ENCODE measurements around the gene TSPAN18. TPM values are rescaled to one million over a fixed set of nuclear protein-coding genes. Genes with fewer than 3 reads are reported as not detected.

The TSPAN18 gene
- total and polyA plus RNA-seq, 11 donors: 40.0 to 151 (median 74.9) TPM

DNA sequence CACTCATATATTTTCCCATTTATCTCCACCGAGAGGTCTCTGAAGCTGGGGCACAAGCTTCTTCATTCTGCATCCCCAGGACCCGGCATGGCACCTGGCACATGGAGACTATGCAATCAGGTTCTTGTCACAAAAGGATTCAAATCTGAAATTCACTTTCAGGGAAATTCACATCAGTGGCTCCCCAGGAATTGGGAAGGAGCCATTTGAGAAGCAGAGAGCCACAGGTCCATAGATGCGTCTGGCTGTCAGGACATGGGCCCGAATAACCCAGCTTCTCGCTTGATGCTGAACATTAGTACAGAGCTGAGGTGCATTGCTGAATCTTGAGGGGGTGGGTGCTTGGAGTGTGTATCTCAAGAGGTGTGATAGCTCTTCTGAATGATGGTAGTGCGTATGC is 82.5 kb downstream of the TSPAN18 start:
- TF ChIP-seq POLR2A (IDR thresholded peaks at IDR 0.05): no peak
- TF ChIP-seq, protein P1, sequence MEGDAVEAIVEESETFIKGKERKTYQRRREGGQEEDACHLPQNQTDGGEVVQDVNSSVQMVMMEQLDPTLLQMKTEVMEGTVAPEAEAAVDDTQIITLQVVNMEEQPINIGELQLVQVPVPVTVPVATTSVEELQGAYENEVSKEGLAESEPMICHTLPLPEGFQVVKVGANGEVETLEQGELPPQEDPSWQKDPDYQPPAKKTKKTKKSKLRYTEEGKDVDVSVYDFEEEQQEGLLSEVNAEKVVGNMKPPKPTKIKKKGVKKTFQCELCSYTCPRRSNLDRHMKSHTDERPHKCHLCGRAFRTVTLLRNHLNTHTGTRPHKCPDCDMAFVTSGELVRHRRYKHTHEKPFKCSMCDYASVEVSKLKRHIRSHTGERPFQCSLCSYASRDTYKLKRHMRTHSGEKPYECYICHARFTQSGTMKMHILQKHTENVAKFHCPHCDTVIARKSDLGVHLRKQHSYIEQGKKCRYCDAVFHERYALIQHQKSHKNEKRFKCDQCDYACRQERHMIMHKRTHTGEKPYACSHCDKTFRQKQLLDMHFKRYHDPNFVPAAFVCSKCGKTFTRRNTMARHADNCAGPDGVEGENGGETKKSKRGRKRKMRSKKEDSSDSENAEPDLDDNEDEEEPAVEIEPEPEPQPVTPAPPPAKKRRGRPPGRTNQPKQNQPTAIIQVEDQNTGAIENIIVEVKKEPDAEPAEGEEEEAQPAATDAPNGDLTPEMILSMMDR (IDR thresholded peaks at IDR 0.05): no peak
- H3K4me3 ChIP-seq: no peak overlapping the region
- ATAC-seq: no peak
- peak overlapping the region in 1 of 12 donors; percentile 29 for H3K27ac ChIP-seq
- H3K4me1 ChIP-seq: peaks cover 6 to 75% (median 56%) of the 10 kb centered on the region in 12 donors
- no peak for DNase-seq
- WGBS, 4 donors: 79 to 96% (median 86%) methylated on average over 5 to 6 of the region's 6 CpGs
- intact Hi-C loops (cut with DNase I): no loop called here
- H3K36me3 ChIP-seq: no peaks in the 10 kb centered on the region
- H3K9me3 ChIP-seq: no peaks in the 10 kb centered on the region
- H3K27me3 ChIP-seq: no peaks in the 10 kb centered on the region

DNA sequence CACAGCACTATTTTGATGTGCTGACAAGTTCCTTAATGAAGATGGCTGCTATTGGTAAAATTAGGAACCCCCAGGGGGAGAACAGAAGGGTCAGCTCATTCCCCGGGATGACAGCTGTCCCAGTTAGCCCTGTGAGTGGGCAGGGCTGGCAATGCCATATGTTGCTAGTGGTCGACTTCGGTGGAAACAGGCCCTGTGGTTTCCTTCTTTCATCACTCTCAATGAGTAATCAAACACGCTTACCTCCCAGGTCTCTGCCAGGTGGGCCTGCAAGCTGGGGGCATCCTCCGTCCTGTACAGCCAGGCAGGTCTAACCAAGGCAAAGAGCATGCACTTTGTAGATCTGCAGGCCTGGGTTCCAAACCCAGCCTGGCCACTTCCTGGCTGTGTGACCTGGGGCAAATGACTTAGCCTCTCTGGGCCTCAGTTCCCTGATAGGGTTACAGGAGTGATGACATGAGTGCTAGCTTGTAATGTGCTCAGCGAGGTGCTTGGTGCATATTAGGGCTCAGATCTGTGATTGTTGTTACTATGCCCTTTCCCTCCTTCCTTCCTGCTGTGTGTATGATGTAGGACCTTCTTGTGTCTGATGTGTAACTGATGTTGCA is 85.2 kb downstream of the TSPAN18 start:
- Histone ChIP-seq H3K4me1 (peaks cover 6 to 76% (median 58%) of the 10 kb centered on the region in 12 donors), H3K9me3 (no peaks in the 10 kb centered on the region), H3K36me3 (peaks cover 0 to 4% (median 0%) of the 10 kb centered on the region in 9 donors), H3K4me3 (no peak overlapping the region), H3K27ac (peak overlapping the region in 3 of 12 donors; percentile 7 to 70 (median 50)), H3K27me3 (no peaks in the 10 kb centered on the region)
- intact Hi-C loops (cut with DNase I): loop anchor here in 2 of 10 donors (5.0 kb wide), 2 partner anchors 35 to 50 kb away; no protein-coding TSS in a partner anchor
- DNase-seq (no peak), ATAC-seq (no peak)
- TF ChIP-seq, protein P1 (IDR thresholded peaks at IDR 0.05): no peak
- no peak for TF ChIP-seq POLR2A (IDR thresholded peaks at IDR 0.05)
- WGBS, 4 donors: 56 to 69% (median 65%) methylated on average over 5 to 6 of the region's 6 CpGs

DNA sequence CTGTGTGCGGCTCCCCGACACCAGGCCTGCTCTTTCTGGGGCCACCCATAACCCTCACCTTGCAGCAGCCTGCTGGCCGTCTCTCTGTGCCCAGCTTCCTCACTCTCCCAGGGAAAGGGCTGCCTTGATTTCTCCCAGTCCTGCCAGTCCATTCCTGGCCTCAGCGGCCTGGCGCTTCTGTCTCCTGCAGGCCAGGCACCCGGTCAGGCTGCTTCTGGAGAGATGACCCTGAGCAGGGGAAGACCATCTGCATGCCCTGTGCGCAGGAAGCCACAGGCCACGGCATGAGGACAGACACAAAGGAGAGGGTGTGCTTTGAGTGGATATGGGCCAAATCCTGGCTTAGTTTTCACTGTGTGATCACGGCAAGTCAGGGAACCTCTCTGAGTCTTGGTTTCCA is 86.2 kb downstream of the TSPAN18 start:
- no peak overlapping the region for H3K4me3 ChIP-seq
- peak; percentile 5 to 41 (median 28) for ATAC-seq
- DNase-seq: no peak
- WGBS, 4 donors: 46 to 57% (median 54%) methylated on average over 8 to 9 of the region's 9 CpGs
- H3K4me1 ChIP-seq: peaks cover 6 to 86% (median 64%) of the 10 kb centered on the region in 12 donors
- H3K36me3 ChIP-seq: peaks cover 0 to 10% (median 0%) of the 10 kb centered on the region in 9 donors
- intact Hi-C loops (cut with DNase I): loop anchor here in 2 of 10 donors (5.0 kb wide), 2 partner anchors 36 to 49 kb away; no protein-coding TSS in a partner anchor
- H3K27me3 ChIP-seq: no peaks in the 10 kb centered on the region
- peak overlapping the region in 11 of 12 donors; percentile 16 to 70 (median 51) for H3K27ac ChIP-seq
- TF ChIP-seq, protein P1 (IDR thresholded peaks at IDR 0.05): no peak
- no peak for TF ChIP-seq POLR2A (IDR thresholded peaks at IDR 0.05)
- H3K9me3 ChIP-seq: no peaks in the 10 kb centered on the region

DNA sequence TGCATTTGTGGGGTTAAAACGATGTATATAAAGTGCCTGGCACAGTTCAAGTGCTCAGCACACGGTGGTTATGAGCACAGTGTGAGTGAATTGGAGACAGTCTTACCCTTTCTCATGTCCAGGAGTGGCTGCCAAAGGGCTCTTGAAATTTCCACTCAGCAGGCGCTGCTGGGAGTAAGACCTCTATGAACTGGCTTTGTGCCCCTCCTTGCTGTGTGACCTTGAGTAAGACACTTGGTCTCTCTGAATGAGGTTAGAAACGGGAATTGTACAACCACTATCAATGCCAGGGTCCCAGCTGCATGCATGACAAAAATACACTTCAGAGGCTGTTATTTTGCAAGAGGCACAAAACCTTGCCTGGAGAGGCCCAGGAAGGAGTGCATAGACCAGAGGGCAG is 86.6 kb downstream of the TSPAN18 start:
- peak; percentile 70 to 88 (median 82) for ATAC-seq
- peak in 4 of 5 donors; percentile 55 to 83 (median 68) for DNase-seq
- TF ChIP-seq, protein P1 (IDR thresholded peaks at IDR 0.05): no peak
- TF ChIP-seq POLR2A (IDR thresholded peaks at IDR 0.05): no peak
- Histone ChIP-seq H3K4me1 (peaks cover 6 to 88% (median 67%) of the 10 kb centered on the region in 12 donors), H3K9me3 (no peaks in the 10 kb centered on the region), H3K27me3 (no peaks in the 10 kb centered on the region), H3K27ac (peak overlapping the region in 11 of 12 donors; percentile 16 to 70 (median 51)), H3K36me3 (peaks cover 0 to 10% (median 0%) of the 10 kb centered on the region in 9 donors), H3K4me3 (no peak overlapping the region)
- intact Hi-C loops (cut with DNase I): loop anchor here in 2 of 10 donors (5.0 kb wide), 2 partner anchors 36 to 49 kb away; no protein-coding TSS in a partner anchor
- WGBS, 4 donors: 20 to 31% (median 29%) methylated on average over 4 of the region's 4 CpGs
